Tibial artery (tissue), 4 donors: ENCODE data around the gene HOGA1.
A peak's percentile ranks its signal among the peaks of the same experiment; 100 is the strongest.
"Not testable (repeated sequence)": the region's sequence is repeated elsewhere in the genome, so short reads cannot be mapped to it uniquely, and the experiment has no call there.

Source experiments
- DNase-seq, 2 donors: peaks; one replicate each; pipeline ENCODE4 v3.0.0-alpha.2; 2019
- H3K27ac ChIP-seq, 2 donors: fragments of 200-600 bp; sonication (generic) in 1 of 2; 1 replicate in 1 of 2; 2 replicates in 1 of 2; pipeline ENCODE4 v1.5.1; 2018 to 2019; ENCODE audit warnings: mild to moderate bottlenecking in 1 of 2
- H3K27me3 ChIP-seq, 2 donors: fragments of 200-600 bp; sonication (generic) in 1 of 2; one replicate each; pipeline versions ENCODE4 v1.5.1 to v1.6.0; 2016 to 2019
- H3K36me3 ChIP-seq, 3 donors: fragments of 200-600 bp; sonication (generic) in 2 of 3; one replicate each; pipeline ENCODE4 v1.5.1; 2016 to 2019; ENCODE audit warnings: mild to moderate bottlenecking in 2 of 3
- H3K4me1 ChIP-seq, 4 donors: fragments of 200-600 bp; sonication (generic) in 2 of 4; 1 replicate in 3 of 4; 2 replicates in 1 of 4; pipeline ENCODE4 v1.5.1; 2016 to 2019
- H3K4me3 ChIP-seq, 2 donors: fragments of 200-600 bp; sonication (generic) in 1 of 2; 1 replicate in 1 of 2; 2 replicates in 1 of 2; pipeline ENCODE4 v1.5.1; 2018 to 2019; ENCODE audit warnings: mild to moderate bottlenecking in 2 of 2
- H3K9me3 ChIP-seq, 3 donors: fragments of 200-600 bp; sonication (generic) in 1 of 3; one replicate each; pipeline ENCODE4 v1.5.1; 2016 to 2019
- intact Hi-C: fragments of 100-400 bp; cut with DNase I; formaldehyde crosslinking; loops from one replicate; pipeline ENCODE4 v1.15.0; 2023; ENCODE audit warnings: low total_unique reads
- TF ChIP-seq, protein P1 (sequence below), 2 experiments: fragments of 200-600 bp in 1 of 2; fragments of 450-650 bp in 1 of 2; IDR thresholded peaks; one replicate each; pipeline ENCODE4 v1.5.1; 2017 to 2019; ENCODE audit warnings: antibody characterized with exemption in 2 of 2, mild to moderate bottlenecking in 1 of 2, moderate library complexity in 1 of 2

The HOGA1 gene

GRCh38 chr10:97631098-97631497 lies 46.9 kb downstream of the HOGA1 start:
- Histone ChIP-seq H3K9me3 (no peaks in the 10 kb centered on the region), H3K27me3 (no peaks in the 10 kb centered on the region), H3K27ac (no peak overlapping the region), H3K4me1 (peaks cover 0 to 9% (median 6%) of the 10 kb centered on the region in 4 donors), H3K4me3 (no peak overlapping the region), H3K36me3 (no peaks in the 10 kb centered on the region)
- TF ChIP-seq, protein P1, sequence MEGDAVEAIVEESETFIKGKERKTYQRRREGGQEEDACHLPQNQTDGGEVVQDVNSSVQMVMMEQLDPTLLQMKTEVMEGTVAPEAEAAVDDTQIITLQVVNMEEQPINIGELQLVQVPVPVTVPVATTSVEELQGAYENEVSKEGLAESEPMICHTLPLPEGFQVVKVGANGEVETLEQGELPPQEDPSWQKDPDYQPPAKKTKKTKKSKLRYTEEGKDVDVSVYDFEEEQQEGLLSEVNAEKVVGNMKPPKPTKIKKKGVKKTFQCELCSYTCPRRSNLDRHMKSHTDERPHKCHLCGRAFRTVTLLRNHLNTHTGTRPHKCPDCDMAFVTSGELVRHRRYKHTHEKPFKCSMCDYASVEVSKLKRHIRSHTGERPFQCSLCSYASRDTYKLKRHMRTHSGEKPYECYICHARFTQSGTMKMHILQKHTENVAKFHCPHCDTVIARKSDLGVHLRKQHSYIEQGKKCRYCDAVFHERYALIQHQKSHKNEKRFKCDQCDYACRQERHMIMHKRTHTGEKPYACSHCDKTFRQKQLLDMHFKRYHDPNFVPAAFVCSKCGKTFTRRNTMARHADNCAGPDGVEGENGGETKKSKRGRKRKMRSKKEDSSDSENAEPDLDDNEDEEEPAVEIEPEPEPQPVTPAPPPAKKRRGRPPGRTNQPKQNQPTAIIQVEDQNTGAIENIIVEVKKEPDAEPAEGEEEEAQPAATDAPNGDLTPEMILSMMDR (IDR thresholded peaks at IDR 0.05), result no peak
- no peak for DNase-seq
- intact Hi-C loops, result no loop called here

GRCh38 chr10:97632949-97633884 lies 49.0 kb downstream of the HOGA1 start, which contains the start of gene MORN4:
TSS of gene MORN4 (minus strand) at chr10:97633500. CDS start at chr10:97619653, 13,847 bp downstream.
- H3K36me3 ChIP-seq, result no peaks in the 10 kb centered on the region
- peaks cover 0 to 9% (median 6%) of the 10 kb centered on the region in 4 donors for H3K4me1 ChIP-seq
- DNase-seq, result peak; percentile 95 to 97
- peak within 1 kb of the TSS; percentile 60 to 62 for H3K27ac ChIP-seq
- H3K9me3 ChIP-seq, result no peaks in the 10 kb centered on the region
- no peaks in the 10 kb centered on the region for H3K27me3 ChIP-seq
- TF ChIP-seq, protein P1 (IDR thresholded peaks at IDR 0.05), result no peak
- intact Hi-C loops, result no loop called here
- H3K4me3 ChIP-seq, result peak within 1 kb of the TSS; percentile 71 to 75

GRCh38 chr10:97633921-97634320 lies 49.7 kb downstream of the HOGA1 start:
- no peaks in the 10 kb centered on the region for H3K36me3 ChIP-seq
- peak overlapping the region; percentile 71 to 75 for H3K4me3 ChIP-seq
- H3K27ac ChIP-seq, result peak overlapping the region; percentile 60 to 62

GRCh38 chr10:97635577-97635976 lies 51.4 kb downstream of the HOGA1 start:
- Histone ChIP-seq H3K36me3 (no peaks in the 10 kb centered on the region), H3K4me1 (peaks cover 0 to 9% (median 6%) of the 10 kb centered on the region in 4 donors), H3K27ac (no peak overlapping the region), H3K9me3 (no peaks in the 10 kb centered on the region), H3K27me3 (no peaks in the 10 kb centered on the region), H3K4me3 (no peak overlapping the region)
- intact Hi-C loops, result no loop called here
- no peak for DNase-seq
- TF ChIP-seq, protein P1 (IDR thresholded peaks at IDR 0.05), result no peak

More at GRCh38 chr10:97633921-97634320, 49.7 kb downstream of the HOGA1 start:
- TF ChIP-seq, protein P1 (IDR thresholded peaks at IDR 0.05), result peak; percentile 15 to 23
- no peaks in the 10 kb centered on the region for H3K9me3 ChIP-seq
- intact Hi-C loops, result no loop called here
- H3K4me1 ChIP-seq, result peaks cover 0 to 9% (median 6%) of the 10 kb centered on the region in 4 donors
- no peak for DNase-seq
- no peaks in the 10 kb centered on the region for H3K27me3 ChIP-seq

- H3K4me3 ChIP-seq, DNase-seq, H3K27me3 ChIP-seq, intact Hi-C loops, H3K36me3 ChIP-seq, H3K9me3 ChIP-seq, H3K27ac ChIP-seq: not testable (repeated sequence)
- peaks cover 0 to 21% (median 13%) of the 10 kb centered on the region in 4 donors for H3K4me1 ChIP-seq
Observed at GRCh38 chr10:97639090-97639489, 54.9 kb downstream of the HOGA1 start.
